ENCODE measurements around the gene TREML1.

Gene TREML1

GRCh38 chr6:41153992-41154625 is at the start of gene TREML1:
Gene TREML1 (minus strand): TSS chr6:41154347. CDS start chr6:41154288, 59 bp downstream.
- H3K4me3 ChIP-seq (ENCODE audit: low read length): no peak within 1 kb of the TSS
- DNase-seq (ENCODE audit: low read depth): no peak
- TF ChIP-seq CTCF (conservative IDR thresholded peaks at IDR 0.05; ENCODE audit: low read depth, low read length): no peak

- no peak for DNase-seq (ENCODE audit: low read depth)
- H3K4me3 ChIP-seq (ENCODE audit: low read length): no peak overlapping the region
- no peak for TF ChIP-seq CTCF (conservative IDR thresholded peaks at IDR 0.05; ENCODE audit: low read depth, low read length)
Observed at GRCh38 chr6:41201764-41202173, 47.6 kb upstream of the TREML1 start.

- DNase-seq (ENCODE audit: low read depth): no peak
- TF ChIP-seq CTCF (conservative IDR thresholded peaks at IDR 0.05; ENCODE audit: low read depth, low read length): no peak
- no peak within 1 kb of the TSS for H3K4me3 ChIP-seq (ENCODE audit: low read length)
Observed at GRCh38 chr6:41200901-41201763, 47.0 kb upstream of the TREML1 start, which contains the start of gene TREML2. Gene TREML2 (minus strand): TSS chr6:41201149. CDS start chr6:41201008, 141 bp downstream.

GRCh38 chr6:41200296-41200900 is 46.3 kb upstream of the TREML1 start:
- no peak for TF ChIP-seq CTCF (conservative IDR thresholded peaks at IDR 0.05; ENCODE audit: low read depth, low read length)
- H3K4me3 ChIP-seq (ENCODE audit: low read length): no peak overlapping the region
- DNase-seq (ENCODE audit: low read depth): no peak

GRCh38 chr6:41199552-41200246 is 45.6 kb upstream of the TREML1 start:
- H3K4me3 ChIP-seq (ENCODE audit: low read length): no peak overlapping the region
- no peak for TF ChIP-seq CTCF (conservative IDR thresholded peaks at IDR 0.05; ENCODE audit: low read depth, low read length)
- DNase-seq (ENCODE audit: low read depth): no peak

- no peak for TF ChIP-seq CTCF (conservative IDR thresholded peaks at IDR 0.05; ENCODE audit: low read depth, low read length)
- H3K4me3 ChIP-seq (ENCODE audit: low read length): no peak overlapping the region
- DNase-seq (ENCODE audit: low read depth): no peak
Observed at GRCh38 chr6:41197234-41197633, 43.1 kb upstream of the TREML1 start.
